ENCODE measurements around the gene PWWP2A. TPM values are rescaled to one million over a fixed set of nuclear protein-coding genes. Genes with fewer than 3 reads are reported as not detected.

Gene PWWP2A
- total RNA-seq, 1 donor from 2014 or later = 42.7 TPM

GRCh38 chr5:160044391-160044804 lies 74.9 kb downstream of the PWWP2A start:
- H3K27me3 Mint-ChIP-seq = no peaks in the 10 kb centered on the region
- H3K36me3 Mint-ChIP-seq (ENCODE audit: insufficient read depth) = peaks cover 6% of the 10 kb centered on the region
- H3K4me3 Mint-ChIP-seq (ENCODE audit: low read depth) = no peak overlapping the region
- no peak for TF ChIP-seq CTCF (IDR thresholded peaks at IDR 0.05; ENCODE audit: unreplicated experiment)
- H3K4me1 Mint-ChIP-seq (ENCODE audit: low read depth) = no peaks in the 10 kb centered on the region
- no peak overlapping the region for H3K27ac Mint-ChIP-seq
- no peaks in the 10 kb centered on the region for H3K9me3 Mint-ChIP-seq (ENCODE audit: low read depth)
- DNase-seq (ENCODE audit: low spot score, unreplicated experiment) = no peak

- no peak overlapping the region for H3K4me3 Mint-ChIP-seq (ENCODE audit: low read depth)
- no peaks in the 10 kb centered on the region for H3K9me3 Mint-ChIP-seq (ENCODE audit: low read depth)
- TF ChIP-seq CTCF (IDR thresholded peaks at IDR 0.05; ENCODE audit: unreplicated experiment) = no peak
- no peak overlapping the region for H3K27ac Mint-ChIP-seq
- DNase-seq (ENCODE audit: low spot score, unreplicated experiment) = no peak
- H3K4me1 Mint-ChIP-seq (ENCODE audit: low read depth) = no peaks in the 10 kb centered on the region
- H3K27me3 Mint-ChIP-seq = no peaks in the 10 kb centered on the region
- peaks cover 13% of the 10 kb centered on the region for H3K36me3 Mint-ChIP-seq (ENCODE audit: insufficient read depth)
Measured at GRCh38 chr5:160042671-160043070, 76.6 kb downstream of the PWWP2A start.

Other genes starting within 250 kb of the PWWP2A start
- gene ADRA1B, start 203.0 kb downstream of the PWWP2A start, total RNA-seq = 0.57 and 0.71 TPM in 2 replicates
- 43.4 and 46.3 TPM in 2 replicates for gene TTC1, start 110.3 kb downstream of the PWWP2A start, total RNA-seq
- gene FABP6, start 110.1 kb upstream of the PWWP2A start, total RNA-seq = 0.55 TPM in 1 of 2 replicates, not detected in the other
- gene CCNJL, start 193.1 kb upstream of the PWWP2A start, total RNA-seq = 23.1 and 29.0 TPM in 2 replicates

Data from progenitor cell of endocrine pancreas (in vitro differentiated cells).